Dermis microvascular lymphatic vessel endothelial cell (primary cell): ENCODE measurements around the gene AZIN2. TPM values are rescaled to one million over a fixed set of nuclear protein-coding genes. Genes with fewer than 3 reads are reported as not detected.
"Not testable (repeated sequence)": the region's sequence is repeated elsewhere in the genome, so short reads cannot be mapped to it uniquely, and the experiment has no call there.

ENCODE experiments used
- DNase-seq, 2 donors: peaks; one replicate each; pipeline versions ENCODE4 v3.0.0 to v3.0.0-alpha.2; 2010; ENCODE audit warnings: low read depth in 2 of 2
- total RNA-seq: library from RNA; depleted of rRNA; stranded (reverse); fragments of >200 nt; gene quantifications from 2 replicates; pipeline ENCODE4 v1.2.1, GENCODE V29; 2014

The AZIN2 gene
- total RNA-seq: 0.64 and 1.3 TPM in 2 replicates

DNA sequence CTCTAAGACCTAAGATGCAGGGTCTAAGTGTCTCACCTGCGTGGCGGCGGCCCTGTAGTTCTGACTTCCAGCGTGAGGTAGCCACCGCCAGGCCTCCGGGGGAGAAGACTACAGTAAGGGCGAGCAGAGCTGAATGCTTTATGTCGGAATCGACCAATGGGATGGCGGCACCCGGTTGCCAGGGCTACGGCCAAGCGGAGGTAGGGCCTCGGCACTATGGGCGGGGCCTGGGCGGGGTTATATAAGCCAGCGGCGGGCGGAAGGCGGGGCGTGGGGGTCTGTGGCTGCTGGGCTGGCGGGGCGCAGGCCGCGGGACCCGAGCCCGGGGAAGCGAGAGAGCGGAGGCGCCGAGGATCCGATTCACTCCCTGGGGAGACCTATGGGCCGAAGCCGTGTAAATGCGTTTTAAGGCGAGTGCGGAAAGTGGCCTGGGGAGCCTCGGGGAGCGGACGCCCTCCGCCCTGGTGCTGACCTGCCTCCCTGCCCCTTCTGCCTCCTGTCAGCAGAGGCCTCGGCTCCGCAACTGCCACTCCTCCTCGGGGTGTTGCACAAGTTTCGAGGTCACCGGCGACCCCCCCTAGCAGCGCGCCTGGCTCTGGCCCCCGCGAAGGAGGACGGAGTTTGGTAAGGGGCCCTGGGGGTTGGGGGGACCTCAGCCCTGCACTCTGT, at the start of gene AZIN2:
TSS of gene AZIN2 (plus strand) at position 269 of the 669 bp plus-strand sequence. CDS start 1,097 bp downstream, outside the sequence.
- DNase-seq: peak; percentile 81 to 91

DNA sequence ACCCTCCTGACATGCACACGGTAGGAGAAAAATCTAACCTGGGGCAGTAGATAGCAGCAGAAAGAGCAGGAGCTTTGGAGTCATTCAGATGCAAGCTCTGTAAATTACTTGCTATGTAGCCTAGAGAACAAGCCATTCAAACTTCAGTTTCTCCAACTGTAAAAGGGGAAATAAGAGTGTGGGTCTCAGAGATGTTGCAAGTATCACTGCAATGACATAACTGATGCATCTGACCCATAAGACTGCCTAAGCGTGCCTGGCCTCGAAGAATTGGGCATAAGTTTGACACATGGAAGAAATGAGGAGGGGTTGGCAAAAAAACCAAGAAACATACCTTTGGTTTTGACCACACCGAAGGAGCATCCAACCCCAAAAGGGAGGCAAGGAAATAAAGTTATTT, 49.4 kb upstream of the AZIN2 start:
- no peak for DNase-seq

DNA sequence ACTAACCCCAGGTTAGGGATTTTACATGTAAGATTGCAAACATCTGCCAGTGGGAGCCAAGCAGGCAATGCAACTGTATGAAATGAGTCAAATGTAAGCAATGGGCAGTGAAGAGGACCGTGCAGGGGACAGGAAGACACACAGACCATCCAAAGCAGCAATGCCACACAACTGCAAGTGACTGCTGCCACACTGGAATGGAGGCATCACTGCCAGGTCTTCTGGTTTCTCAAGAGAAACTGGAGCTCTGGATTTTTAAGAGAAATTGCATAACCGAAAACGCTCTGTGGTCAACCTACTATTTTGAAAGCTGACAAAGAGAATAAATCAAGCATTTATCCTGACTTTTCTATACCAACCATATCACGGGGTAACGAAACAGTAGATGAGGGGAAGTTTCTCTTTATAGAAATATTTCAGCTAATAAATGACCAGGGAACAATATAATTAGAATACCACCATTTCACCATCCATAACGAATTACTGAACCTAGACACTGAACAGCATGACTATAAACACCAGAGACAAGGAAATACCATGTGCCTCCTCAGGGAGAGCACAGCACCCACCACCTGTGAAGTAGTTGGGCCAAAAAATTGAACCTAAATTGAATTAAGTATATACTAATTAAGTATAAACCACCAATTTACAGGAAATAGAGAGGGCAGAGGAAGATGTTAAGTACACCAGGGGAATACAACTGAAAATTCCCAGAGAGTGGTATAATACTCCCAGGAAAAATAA, 48.7 kb upstream of the AZIN2 start:
- DNase-seq: no peak

DNA sequence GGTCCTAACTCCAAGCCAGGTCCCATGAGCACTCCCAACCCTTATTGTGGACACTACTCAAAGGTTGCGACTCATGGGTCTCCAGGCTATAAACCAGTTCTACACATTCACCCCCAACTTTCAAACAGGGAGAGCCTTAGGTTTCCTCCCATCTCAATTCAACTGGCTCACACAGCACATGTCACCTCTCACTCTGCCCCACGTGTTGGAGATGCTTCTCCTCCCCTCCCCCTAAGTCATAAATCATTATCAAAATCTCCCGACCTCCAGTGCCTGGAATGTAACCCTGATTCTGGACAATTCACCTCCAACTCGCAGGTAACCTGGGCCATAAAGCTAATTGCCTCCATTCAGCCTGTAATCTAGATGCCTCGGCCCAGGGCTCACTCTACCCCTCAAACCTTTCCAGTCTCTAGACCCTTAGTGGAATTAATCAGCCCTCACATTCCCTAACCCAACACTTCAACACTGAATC, 44.9 kb upstream of the AZIN2 start:
- peak; percentile 2 to 41 for DNase-seq

DNA sequence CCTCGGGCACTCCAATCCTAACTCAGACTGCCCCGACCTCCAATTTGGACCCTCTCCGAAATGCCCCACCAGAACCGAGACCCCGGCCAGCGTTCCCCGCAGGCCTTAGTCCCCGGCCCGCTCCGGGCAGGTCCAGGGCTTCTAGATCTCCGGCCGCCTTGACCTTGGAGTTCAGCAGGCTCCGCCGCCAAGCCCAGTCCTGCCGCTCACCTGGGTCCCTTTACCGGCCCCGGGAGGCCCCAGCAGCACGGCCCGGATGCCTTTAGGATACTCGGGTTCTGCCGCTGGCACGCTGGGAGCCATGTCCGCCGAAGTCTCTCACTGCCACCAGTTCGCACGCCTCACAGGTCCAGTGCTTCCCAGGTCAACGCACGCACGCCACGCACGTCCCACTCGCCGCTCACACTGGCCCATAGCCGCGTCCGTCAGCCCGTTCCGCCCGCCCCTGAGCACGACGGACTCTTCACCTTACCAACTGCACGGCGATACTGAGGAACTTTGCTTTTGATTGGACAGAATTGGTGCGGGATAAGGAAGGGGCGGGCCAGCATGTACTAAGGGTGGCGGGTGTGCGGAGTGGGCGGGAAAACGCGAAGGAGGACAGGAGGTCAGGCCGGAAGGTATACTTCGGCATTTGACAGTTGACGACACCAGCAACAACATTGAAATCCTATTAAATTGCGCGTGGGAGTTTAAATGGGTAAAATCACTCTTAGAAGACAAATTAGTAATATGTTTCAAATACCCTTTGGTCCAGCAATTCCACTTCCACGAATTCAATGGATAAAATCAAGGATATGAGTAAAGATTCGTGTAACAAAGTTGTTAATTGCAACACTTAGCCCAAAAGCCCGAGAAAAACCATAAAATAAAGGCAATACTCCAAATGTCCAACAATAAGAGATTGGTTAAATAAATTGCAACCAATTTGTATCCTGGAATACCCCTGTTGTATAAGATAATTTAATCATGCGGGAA, 44.1 kb upstream of the AZIN2 start, which contains the start of gene AK2:
TSS of gene AK2 (minus strand) at position 358 of the 978 bp plus-strand sequence. CDS start at position 303, 55 bp downstream.
- DNase-seq: peak; percentile 95 to 99

DNA sequence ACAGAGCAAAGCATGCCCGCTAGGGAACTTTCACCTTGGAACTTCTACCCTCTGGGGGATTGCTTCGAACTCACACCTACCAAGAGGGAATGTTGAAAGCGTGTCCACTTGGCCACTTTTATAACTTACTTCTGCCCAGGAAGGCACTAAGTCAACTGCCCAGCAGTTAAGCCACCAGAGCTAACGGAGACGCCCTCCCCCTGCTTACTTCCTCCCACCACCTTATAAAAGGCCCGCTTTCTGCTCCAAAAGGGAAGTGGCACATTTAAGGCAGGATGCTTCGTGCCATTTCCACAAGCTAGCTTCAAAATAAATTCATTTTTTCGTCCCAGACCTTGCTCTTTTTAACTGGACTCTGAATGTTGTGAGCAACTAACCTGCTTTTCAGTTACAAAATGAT, 41.1 kb upstream of the AZIN2 start:
- DNase-seq: no peak

DNA sequence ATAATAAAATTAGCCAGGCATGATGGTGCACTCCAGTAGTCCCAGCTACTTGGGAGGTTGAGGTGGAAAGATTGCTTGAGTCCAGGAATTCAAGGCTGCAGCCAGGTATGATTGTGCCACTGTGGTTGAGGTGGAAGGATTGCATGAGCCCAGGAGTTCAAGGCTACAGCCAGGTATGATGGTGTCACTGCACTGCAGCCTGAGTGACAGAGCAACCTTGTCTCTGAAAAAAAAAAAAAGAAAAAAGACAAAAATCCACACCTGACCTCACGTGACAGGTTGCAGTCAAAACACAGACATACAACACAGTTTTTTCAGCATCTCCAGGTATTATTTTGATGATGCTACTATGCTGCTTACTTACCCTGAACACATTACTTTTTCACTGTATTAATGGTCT, 39.9 kb upstream of the AZIN2 start:
- no peak for DNase-seq

DNA sequence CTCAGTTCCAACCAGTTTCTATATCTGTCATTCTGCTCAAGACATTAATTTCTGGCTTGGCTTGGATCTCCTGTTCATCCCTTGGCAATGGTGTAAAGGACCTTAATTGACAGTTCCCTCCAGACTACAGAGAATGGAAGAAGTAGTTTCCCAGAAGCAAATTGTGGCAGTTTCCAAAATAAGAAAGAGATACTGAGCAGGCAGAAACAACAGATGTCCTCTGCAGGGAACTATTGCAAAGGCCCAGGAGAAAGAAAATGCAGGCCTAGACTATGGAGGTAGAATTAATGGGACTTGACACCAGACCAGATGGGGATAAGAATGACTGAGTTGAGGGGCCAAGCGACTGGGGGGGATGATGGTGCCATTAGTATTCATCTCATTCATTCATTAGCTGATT, 38.1 kb upstream of the AZIN2 start:
- no peak for DNase-seq

DNA sequence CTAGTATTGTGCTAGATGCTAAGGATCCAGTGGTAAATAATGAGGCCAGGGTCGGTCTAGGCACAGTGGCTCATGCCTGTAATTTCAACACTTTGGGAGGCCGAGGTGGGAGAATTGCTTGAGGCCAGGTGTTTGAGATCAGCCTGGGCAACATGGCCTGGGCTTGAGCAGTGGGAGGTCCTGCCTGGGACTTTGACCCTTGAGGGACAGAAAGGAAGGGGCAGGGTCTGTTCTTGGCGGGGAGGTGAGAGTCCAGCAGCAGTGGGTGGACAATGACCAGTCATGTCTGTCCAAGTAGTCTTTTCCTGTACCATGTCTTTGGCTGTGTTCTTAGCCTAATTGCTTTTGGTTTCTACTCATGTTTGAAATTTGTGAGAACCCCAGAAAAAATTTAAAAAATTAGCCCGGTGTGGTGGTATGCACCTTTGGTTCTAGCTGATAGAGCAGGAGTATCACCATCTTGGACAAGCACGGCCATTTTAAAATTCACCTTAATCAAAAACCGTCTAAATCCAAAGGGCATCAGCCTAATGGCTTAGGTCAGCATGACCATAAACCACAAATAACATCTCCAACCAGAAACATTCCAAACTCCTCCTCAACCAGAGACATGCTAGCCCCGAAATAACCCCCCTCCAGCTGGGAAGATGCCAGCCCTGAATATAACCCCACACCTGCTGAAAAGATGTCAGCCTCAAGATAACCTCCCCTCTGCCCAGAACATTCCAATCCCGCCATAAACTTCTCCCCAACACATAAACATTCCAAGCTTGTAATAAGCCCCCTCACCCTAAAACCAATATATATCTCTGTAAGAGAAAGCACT, 37.5 kb upstream of the AZIN2 start:
- DNase-seq: no peak

DNA sequence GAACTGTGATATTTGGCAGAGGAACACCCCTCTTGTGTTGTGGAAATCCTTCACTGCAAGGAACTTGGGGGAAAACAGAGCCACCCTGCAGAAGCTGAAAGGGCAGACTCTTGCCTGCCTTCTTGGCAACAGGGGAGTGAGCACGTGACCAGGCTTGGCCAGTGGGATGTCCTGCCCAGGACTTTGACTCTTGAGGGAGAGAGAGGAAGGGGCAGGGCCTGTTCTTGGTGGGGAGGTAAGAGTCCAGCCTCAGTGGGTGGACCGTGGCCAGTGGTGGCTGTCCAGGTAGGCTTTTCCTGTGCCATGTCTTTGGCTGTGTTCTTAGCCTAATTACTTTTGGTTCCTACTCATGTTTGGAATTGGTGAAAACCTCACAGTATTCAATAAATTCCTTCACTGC, 35.7 kb upstream of the AZIN2 start:
- no peak for DNase-seq

DNA sequence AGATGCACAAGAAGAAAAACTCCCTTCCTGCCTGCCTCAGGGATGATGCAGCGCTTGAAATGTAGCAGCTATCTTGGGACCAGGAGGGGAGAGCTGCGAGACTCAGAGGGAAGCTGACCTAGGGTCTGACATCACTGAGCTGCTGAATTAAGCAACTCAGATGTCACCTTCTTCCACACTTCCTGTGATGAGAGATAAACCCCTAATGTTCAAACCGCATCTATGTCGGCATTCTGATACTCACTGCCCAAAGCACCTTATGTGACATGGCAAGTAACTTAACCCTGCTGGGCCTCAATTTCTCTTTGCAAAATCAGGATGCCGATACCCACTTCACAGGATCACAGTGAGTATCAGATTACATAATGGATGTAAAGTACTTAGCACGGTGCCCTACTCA, 35.1 kb upstream of the AZIN2 start:
- no peak for DNase-seq

DNA sequence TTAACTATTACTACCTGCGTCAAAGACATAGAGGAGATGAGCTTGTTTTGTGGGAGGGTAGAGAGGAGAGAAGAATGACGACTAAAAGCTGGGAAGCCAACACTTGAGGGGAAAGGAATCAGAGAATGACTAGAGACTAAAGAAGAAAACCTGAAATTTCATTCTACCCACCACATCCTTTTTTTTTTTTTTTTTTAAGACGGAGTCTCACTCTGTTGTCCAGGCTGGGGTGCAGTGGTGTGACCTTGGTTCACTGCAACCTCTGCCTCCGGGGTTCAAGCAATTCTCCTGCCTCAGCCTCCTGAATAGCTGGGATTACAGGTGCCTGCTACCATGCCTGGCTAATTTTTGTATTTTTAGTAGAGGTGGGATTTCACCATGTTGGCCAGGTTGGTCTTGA, 34.7 kb upstream of the AZIN2 start:
- not testable (repeated sequence) for DNase-seq

DNA sequence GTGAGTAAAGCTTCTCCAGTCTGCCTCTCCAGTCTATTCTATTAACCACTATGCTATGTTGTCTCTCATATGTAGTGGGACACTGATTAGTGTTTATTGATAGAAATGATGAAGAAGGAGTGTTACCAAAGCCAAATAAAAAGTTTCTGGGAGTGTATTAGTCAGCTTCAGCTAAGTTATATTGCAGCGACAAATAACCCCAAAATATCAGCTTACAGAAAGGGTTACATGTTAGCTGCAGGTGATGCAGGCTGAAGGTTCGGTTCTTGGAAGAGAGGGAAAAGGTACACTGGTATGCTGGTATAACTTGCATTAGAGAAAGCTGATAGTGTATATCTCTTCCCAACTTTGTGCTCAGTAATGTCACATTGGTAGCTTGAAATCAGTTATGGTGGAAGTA, 33.7 kb upstream of the AZIN2 start:
- DNase-seq: no peak

DNA sequence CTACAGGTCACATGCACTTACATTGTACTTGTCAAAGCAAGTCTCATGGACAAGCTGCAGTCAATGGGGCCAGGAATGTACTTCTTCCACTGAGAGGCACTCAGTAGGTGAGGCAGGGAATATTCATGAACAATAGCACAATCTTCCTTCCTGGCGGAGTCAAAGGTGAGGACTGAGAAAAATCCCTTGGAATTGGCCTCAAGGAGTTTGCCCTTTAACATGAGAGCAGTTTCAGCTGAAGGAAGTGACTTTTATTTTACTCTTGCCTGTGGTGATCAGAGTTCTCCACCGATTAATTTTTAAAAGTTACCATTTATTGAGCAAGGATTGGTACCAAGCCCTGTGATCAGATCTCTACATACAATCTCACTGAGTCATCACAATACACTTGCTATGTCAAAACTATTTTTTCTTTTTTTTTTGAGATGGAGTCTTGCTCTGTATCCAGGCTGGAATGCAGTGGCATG, 33.1 kb upstream of the AZIN2 start:
- no peak for DNase-seq

DNA sequence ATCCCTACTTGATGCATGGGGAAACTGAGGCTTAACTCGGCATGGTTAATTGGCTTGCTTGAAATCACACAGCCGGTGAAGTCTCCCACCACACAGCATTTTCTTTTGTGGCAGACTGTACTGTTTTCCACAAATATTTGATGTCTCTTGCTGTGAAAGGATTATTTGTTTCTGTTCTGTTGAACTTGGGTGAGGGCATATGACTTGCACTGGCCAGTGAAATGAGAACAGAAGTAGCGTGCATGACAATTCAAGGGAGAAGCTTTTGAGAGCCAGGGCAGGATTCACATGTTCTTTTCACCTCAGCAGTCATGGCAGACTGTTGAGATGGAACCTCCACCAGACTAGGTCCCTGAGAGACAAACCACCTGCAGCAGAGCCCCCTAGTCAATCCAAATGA, 32.5 kb upstream of the AZIN2 start:
- DNase-seq: no peak

DNA sequence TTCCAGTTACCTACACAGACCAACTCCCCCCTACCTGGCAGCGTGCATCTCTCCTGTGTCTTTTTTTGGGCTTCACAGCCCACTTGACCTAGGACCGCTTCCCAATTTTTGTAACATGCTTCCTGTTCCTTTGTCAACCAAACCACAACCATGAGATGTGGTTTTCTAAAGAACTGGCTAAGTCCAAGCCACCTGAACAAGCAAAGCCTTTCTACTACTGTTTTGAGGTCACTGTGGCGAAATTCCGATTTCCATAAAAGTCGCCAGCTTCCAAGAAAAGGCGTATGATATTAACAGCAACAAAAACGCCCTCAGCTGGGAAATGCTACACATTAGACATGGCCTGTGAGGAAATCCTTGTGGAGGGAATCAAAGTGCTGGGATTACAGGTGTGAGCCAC, 31.6 kb upstream of the AZIN2 start:
- no peak for DNase-seq

DNA sequence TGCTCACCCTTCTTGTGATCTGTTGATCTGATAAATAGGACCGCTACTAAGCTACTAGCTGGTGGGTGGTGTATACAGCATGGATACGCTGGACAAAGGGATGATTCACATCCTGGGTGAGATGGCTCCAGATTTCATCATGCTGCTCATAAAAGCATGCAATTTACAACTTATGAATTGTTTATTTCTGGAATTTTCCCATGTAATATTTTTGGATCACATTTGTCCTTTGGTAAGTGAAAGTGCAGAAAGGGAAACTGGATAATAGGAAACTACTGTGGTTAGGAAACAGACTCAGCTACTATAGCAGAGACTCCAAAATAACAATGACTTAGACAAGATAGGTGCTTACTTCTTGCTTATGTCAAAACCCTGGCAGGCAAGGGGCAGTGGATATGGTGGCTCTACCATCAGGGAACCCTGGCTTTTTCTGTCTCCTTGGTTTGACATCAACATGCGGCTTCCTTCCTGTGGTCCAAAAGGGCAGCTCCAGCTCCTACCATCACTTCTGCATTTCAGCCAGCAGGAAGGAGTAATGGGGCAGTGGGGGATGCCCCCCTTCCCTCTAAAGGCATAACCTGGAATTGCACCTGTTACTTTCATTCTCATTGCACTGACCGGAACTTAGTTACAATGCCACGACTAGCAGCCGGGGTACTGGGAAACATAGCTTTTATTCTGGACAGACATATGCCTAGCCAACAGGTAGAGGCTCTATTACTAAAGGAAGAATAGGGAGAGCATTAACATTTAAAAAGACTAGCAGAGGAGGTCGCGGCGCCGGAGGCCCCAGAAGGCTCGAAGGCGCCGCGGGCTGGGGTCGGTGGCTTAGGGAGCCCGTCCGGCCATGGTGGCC, 30.5 kb upstream of the AZIN2 start:
- no peak for DNase-seq

DNA sequence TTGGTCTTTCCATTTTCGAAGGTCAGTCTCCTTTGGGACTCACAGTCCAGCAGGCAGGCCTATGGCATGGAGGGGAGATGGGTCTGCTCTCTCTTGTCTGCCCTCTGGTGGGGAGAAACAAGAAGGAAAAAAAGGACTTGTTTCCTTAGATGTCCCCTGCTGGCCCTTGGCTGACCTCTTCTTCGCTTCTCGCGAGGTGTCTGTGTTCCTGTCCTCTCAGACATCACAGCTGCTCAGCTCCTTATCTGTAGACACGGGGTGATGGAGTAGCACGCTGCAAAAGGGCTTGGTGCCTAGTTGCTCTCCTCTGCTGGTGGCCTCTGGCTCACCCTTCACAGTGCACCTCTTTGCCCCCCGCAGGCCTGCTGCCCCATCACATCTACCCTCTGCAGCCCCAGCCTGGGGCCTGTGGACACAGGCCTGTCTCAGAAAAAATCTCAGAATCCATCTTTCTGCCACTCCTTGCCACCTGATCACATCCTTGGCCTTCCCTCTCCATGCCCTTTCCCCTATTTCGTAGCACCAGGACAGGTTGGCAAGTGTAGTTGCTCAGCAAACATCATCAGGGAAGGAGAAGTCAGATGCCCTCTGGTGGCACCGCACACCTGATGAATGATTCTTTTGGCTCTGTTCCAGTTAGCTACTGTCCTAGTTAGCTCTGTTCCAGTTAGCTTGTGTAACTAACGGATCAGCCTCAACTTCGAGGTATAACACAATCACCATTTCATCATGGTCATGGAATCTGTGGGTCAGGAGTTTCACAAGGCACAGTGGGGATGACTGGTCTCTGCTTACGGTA, 25.5 kb upstream of the AZIN2 start:
- DNase-seq: peak; percentile 82 to 89

DNA sequence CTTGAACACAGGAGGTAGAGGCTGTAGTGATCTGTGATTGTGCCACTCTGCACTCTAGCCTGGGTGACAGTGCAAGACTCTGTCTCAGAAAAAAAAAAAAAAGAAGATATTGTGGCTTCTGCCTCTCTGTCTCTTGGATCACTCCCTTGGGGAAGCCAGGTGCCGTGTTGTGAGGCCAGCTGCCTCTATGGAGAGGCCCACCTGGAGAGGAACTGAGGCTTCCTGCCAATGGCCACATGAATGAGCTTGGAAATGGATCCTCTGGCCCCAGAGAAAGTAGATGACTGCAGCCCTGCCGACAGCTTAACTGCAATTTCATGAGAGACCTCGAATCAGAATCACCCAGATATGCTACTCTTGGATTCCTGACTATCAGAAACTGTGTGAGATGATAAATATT, 24.5 kb upstream of the AZIN2 start:
- DNase-seq: no peak
